GM10248 (cell line): ENCODE results near the gene MGAT4C.
"Not testable (repeated sequence)": the region's sequence is repeated elsewhere in the genome, so short reads cannot be mapped to it uniquely, and the experiment has no call there.

Source experiments
- CTCF ChIA-PET: fragments of 300-600 bp; sonication (Branson Sonifier 250); formaldehyde crosslinking; extraction: SDS; loops from one replicate; lab custom pipeline; 2021; ENCODE audit warnings: antibody characterized with exemption; lab: Yijun Ruan, JAX
- POLR2A ChIA-PET: fragments of 350-650 bp; sonication (Branson Sonifier 250); formaldehyde crosslinking; extraction: SDS; loops from one replicate; lab custom pipeline; 2020; ENCODE audit warnings: antibody characterized with exemption; lab: Yijun Ruan, JAX
- DNase-seq: peaks from one replicate; pipeline ENCODE4 v3.0.0; 2012; ENCODE audit errors: extremely low spot score
- TF ChIP-seq, protein P1 (sequence below): IDR thresholded peaks from 2 replicates; pipeline ENCODE4 v1.5.1; 2012; ENCODE audit warnings: mild to moderate bottlenecking, low read depth; ENCODE audit errors: extremely low read depth, missing control alignments, control extremely low read depth

Gene MGAT4C

DNA sequence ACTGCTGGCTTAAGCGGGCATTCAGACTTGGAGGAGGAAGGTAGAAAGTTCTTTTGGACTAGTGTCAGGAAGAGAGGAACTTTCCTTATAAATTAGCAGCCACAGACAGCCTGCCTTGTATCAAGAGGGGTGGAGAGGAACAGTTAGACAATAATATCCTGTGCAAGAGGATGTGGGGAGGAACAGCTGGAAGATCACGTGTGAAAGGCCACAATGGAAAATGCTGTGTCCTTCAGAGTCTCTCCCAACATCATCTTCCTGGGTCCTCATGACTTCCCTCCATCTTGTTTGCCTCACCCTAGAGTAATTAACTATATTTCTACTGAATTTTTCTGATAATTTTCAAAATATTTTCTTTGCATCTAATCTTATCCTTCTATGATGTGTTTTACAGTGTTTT lies 117.4 kb downstream of the MGAT4C start:
- ChIA-PET POLR2A (no interaction called here), CTCF (no interaction called here)
- no peak for DNase-seq
- TF ChIP-seq, protein P1, sequence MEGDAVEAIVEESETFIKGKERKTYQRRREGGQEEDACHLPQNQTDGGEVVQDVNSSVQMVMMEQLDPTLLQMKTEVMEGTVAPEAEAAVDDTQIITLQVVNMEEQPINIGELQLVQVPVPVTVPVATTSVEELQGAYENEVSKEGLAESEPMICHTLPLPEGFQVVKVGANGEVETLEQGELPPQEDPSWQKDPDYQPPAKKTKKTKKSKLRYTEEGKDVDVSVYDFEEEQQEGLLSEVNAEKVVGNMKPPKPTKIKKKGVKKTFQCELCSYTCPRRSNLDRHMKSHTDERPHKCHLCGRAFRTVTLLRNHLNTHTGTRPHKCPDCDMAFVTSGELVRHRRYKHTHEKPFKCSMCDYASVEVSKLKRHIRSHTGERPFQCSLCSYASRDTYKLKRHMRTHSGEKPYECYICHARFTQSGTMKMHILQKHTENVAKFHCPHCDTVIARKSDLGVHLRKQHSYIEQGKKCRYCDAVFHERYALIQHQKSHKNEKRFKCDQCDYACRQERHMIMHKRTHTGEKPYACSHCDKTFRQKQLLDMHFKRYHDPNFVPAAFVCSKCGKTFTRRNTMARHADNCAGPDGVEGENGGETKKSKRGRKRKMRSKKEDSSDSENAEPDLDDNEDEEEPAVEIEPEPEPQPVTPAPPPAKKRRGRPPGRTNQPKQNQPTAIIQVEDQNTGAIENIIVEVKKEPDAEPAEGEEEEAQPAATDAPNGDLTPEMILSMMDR: no peak

DNA sequence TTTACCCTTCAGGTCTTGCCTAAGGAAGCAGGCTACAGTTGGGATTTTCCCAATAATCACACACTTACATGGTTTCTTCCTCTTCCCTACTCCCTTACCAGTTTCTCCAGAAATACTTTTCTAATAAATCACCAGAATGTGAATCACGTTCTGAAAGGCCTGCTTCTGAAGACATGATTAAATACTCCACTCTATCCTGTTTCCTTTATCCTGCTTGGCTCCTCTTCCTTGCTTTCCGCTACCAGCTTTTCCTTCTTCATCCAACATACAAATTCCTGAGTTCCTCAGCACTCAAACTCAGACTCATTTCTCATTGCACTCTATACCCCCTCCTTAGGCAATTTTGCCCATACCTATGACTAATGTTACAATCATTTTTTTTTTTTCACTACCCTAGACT lies 118.3 kb downstream of the MGAT4C start:
- ChIA-PET CTCF (interaction anchor here (1.3 to 2.1 kb wide), 3 partner anchors 11 to 55 kb away, joined by 3 to 6 read pairs (median 3); no protein-coding TSS in a partner anchor), POLR2A (no interaction called here)
- TF ChIP-seq, protein P1: no peak
- DNase-seq: no peak

DNA sequence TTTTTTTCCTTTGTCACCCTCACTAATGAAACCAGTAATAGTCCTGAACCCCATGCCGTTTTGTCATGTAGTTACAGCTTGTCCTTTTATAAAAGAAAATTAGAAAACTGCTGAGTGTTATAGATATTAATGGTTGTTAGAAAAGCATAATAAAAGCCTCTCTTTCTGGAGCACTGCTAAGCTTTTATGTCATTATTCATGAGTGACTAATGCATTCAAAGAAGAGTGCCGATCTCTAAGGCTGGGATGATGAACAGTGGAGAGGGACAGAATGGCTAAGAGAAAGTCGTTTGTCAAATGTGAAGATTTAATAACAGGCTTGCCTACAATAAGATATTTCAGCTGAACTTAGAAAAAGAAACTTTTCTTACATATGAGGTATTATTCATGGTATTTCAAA lies 121.6 kb downstream of the MGAT4C start:
- POLR2A ChIA-PET: no interaction called here
- DNase-seq: no peak
- CTCF ChIA-PET: no interaction called here
- TF ChIP-seq, protein P1: no peak

DNA sequence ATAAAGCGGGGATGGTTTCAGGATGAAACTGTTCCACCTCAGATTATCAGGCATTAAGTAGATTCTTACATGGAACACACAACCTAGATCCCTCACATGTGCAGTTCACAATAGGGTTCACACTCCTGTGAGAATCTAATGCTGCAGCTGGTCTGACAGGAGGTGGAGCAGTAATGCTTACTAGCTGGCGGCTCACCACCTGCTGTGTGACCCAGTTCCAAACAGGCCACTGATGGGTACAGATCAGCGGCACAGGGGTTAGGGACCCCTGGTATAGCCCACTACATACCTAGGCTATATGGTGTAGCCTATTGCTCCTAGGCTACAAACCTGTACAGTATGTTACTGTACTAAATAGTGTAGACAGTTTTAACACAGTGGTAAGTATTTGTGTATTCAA lies 129.3 kb downstream of the MGAT4C start:
- DNase-seq, POLR2A ChIA-PET: not testable (repeated sequence)
- CTCF ChIA-PET: interaction anchor here (1.3 to 1.8 kb wide), 3 partner anchors 9 to 14 kb away, joined by 4 to 6 read pairs (median 4); no protein-coding TSS in a partner anchor

DNA sequence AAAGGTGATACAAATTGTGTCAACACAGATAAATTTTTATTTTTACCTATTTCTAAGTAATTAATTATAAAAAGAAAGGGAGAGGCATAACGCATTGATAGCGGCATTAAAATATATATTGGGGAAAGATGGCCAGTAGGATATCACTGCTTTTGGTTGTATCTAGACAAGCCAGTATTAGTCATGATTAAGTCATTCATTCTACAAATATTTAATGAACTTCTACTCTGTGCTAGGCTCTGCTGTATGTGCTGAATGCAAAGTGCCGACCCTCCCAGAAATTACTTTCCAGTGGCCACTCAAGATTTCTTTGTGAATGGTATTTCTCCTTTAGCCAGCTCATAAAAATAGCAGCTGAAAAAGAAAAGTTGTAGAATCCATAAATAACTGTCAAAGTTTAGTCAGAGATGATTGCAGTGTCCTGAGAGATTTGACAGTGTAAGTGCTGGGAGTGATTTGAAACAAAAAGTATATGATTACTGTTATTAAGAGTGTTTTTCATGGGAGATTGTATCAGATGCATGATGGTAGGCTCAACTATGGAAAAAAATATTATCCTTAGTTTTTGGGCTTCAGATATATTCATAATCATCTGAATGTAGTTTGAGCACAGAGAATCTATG lies 133.2 kb downstream of the MGAT4C start:
- ChIA-PET POLR2A (no interaction called here), CTCF (interaction anchor here (1.7 kb wide), 1 partner anchor 10 kb away, joined by 3 read pairs; no protein-coding TSS in a partner anchor)
- DNase-seq: no peak
- TF ChIP-seq, protein P1: no peak

DNA sequence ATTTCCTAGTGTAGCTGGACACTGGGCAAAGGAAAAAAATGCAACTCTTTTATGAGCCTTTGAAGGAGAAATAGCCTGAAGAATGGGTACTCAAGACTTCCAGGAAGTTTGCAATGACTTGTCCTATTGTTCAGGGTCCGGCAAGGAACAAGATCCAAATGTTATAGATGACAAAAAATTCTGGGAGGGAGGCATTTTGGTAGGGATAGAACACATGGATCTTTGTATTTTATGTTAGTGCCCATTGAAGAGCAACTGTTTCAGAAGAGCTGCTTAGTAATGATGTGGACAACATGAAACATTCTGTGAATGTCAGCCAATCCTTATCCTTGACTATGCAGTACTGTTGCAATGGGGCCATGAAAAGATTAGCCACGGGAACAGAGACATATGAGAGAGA lies 138.0 kb downstream of the MGAT4C start:
- TF ChIP-seq, protein P1: no peak
- POLR2A ChIA-PET: no interaction called here
- DNase-seq: no peak
- CTCF ChIA-PET: interaction anchor here (1.7 kb wide), 1 partner anchor 9 kb away, joined by 4 read pairs; no protein-coding TSS in a partner anchor

DNA sequence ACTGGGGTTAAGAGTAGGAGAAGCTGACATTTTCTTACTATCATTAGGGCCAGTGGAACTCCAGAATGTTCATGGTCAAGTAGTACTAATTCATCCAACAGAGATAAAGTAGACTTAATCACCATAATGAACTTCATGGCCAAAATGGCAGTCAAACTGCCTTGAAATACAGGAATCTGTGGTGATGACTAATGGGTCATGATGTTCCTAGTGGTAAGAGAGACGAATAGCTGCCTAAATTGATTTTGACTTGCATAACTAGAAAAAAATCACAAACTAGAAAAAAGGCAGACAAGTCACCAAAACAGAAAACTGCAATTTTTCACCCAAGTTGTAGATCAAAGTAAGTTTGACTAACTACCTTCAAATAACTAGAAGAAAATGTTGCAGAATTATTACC lies 138.5 kb downstream of the MGAT4C start:
- POLR2A ChIA-PET: no interaction called here
- TF ChIP-seq, protein P1: no peak
- no peak for DNase-seq
- CTCF ChIA-PET: interaction anchor here (1.7 kb wide), 1 partner anchor 9 kb away, joined by 4 read pairs; no protein-coding TSS in a partner anchor
